ENCODE results near the gene IL22RA1. TPM values are rescaled to one million over a fixed set of nuclear protein-coding genes. Genes with fewer than 3 reads are reported as not detected.

IL22RA1 gene
- total RNA-seq, 4 donors from 2014 or later: 34.7 to 53.1 (median 45.9) TPM

GRCh38 chr1:24120965-24121364 lies 22.0 kb downstream of the IL22RA1 start:
- no peak for DNase-seq (ENCODE audit: low spot score in 2 of 2)
- 67 to 100% methylated on average over 1 to 3 of the region's 3 CpGs for WGBS, 2 donors
- TF ChIP-seq POLR2A (IDR thresholded peaks at IDR 0.05) (no peak), CTCF (IDR thresholded peaks at IDR 0.05) (no peak)
- intact Hi-C loops (cut with DNase I; ENCODE audit: low total_unique reads): no loop called here
- no peak overlapping the region for H3K4me3 ChIP-seq (ENCODE audit: low read depth, poor library complexity, severe bottlenecking)

- TF ChIP-seq CTCF (IDR thresholded peaks at IDR 0.05) (no peak), POLR2A (IDR thresholded peaks at IDR 0.05) (no peak)
- 23 to 32% methylated on average over 16 to 17 of the region's 17 CpGs for WGBS, 2 donors
- no peak overlapping the region for H3K4me3 ChIP-seq (ENCODE audit: low read depth, poor library complexity, severe bottlenecking)
- intact Hi-C loops (cut with DNase I; ENCODE audit: low total_unique reads): no loop called here
- no peak for DNase-seq (ENCODE audit: low spot score in 2 of 2)
These were observed 22.8 kb downstream of the IL22RA1 start for GRCh38 chr1:24119859-24120756.

GRCh38 chr1:24119489-24119858 lies 23.5 kb downstream of the IL22RA1 start:
- intact Hi-C loops (cut with DNase I; ENCODE audit: low total_unique reads): no loop called here
- no peak for DNase-seq (ENCODE audit: low spot score in 2 of 2)
- TF ChIP-seq CTCF (IDR thresholded peaks at IDR 0.05) (no peak), POLR2A (IDR thresholded peaks at IDR 0.05) (no peak)
- 51 to 63% methylated on average over 5 of the region's 5 CpGs for WGBS, 2 donors
- H3K4me3 ChIP-seq (ENCODE audit: low read depth, poor library complexity, severe bottlenecking): no peak overlapping the region

DNA sequence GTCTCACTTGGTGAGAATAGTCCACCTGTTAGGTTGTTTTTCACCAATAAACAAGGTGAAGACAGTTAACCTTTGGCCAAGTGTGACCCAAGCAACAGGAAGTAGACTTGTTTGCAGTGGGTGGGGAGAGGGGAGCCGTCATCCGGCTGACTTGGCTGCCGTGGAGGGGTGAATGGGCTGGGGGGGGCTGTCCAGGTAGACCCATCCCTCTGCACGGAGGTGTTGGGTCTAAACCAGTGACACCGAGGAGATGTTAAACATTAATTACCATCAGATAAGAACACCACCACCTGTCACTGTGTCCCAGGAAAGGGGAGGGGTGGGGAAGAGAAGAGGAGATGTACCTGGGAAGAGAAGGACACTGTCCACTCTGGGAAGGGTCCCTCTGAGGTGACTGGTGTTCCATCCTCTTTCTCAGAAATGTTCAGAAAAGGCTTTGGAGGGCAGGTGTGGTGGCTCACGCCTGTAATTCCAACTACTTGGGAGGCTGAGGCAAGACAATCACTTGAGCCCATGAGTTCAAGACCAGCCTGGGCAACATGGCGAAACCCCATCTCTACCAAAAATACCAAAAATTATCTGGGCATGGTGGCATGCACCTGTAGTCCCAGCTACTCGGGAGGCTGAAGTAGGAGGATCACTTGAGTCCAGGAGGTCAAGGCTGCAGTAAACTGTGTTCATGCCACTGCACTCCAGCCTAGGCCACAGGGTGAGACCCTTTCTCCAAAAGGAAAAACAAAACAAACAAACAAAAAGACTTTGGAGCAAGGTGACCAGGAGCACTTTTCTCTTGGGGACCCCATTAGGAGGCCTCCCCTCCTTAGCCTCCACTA lies 24.3 kb downstream of the IL22RA1 start:
- WGBS, 2 donors: 65 to 75% methylated on average over 8 of the region's 8 CpGs
- no peak overlapping the region for H3K4me3 ChIP-seq (ENCODE audit: low read depth, poor library complexity, severe bottlenecking)
- DNase-seq (ENCODE audit: low spot score in 2 of 2): no peak
- intact Hi-C loops (cut with DNase I; ENCODE audit: low total_unique reads): no loop called here
- no peak for TF ChIP-seq POLR2A (IDR thresholded peaks at IDR 0.05)
- no peak for TF ChIP-seq CTCF (IDR thresholded peaks at IDR 0.05)

- intact Hi-C loops (cut with DNase I; ENCODE audit: low total_unique reads): no loop called here
- no peak for DNase-seq (ENCODE audit: low spot score in 2 of 2)
- no peak for TF ChIP-seq POLR2A (IDR thresholded peaks at IDR 0.05)
- no peak for TF ChIP-seq CTCF (IDR thresholded peaks at IDR 0.05)
- 51 to 65% methylated on average over 14 of the region's 14 CpGs for WGBS, 2 donors
- no peak overlapping the region for H3K4me3 ChIP-seq (ENCODE audit: low read depth, poor library complexity, severe bottlenecking)
These were observed 25.1 kb downstream of the IL22RA1 start for GRCh38 chr1:24117722-24118409.

Data from lower leg skin (tissue), 4 donors.